A549 (cell line): ENCODE data around the gene PTPRN2. TPM values are rescaled to one million over a fixed set of nuclear protein-coding genes. Genes with fewer than 3 reads are reported as not detected.

Experiments used
- ATAC-seq, 2 experiments: fragments of 200-7000 bp in 1 of 2; fragments of >200 bp in 1 of 2; cut with Nextera tagmentation in 1 of 2; cut with Tn5 transposase in 1 of 2; 3 replicates each; pipeline versions ENCODE4 v1.8.0 to v1.9.1; 2018 to 2020; ENCODE audit warnings: mild to moderate bottlenecking in 1 of 2, moderate library complexity in 1 of 2
- CTCF ChIA-PET: fragments of 300-600 bp; sonication (Branson Sonifier 250); formaldehyde crosslinking; extraction: SDS; loops from one replicate; lab custom pipeline; 2021; ENCODE audit warnings: antibody characterized with exemption, inconsistent platforms; lab: Yijun Ruan, JAX
- POLR2A ChIA-PET: fragments of 350-600 bp; formaldehyde crosslinking; extraction: SDS; loops from one replicate; lab custom pipeline; 2021; ENCODE audit warnings: antibody characterized with exemption, inconsistent platforms; lab: Yijun Ruan, JAX
- DNase-seq, 2 experiments: peaks; one replicate each; pipeline versions ENCODE4 v3.0.0 to v3.0.0-alpha.2; 2011 to 2016; ENCODE audit warnings: low read depth in 1 of 2, low spot score in 1 of 2
- FAIRE-seq: peaks from 2 replicates; lab custom pipeline; 2011; peaks lifted over from hg19 to GRCh38; lab: Jason Lieb, UNC
- H3K27ac ChIP-seq, 2 experiments: fragments of >200 bp; sonication (Bioruptor Twin); formaldehyde crosslinking; 3 replicates each; pipeline ENCODE4 v1.5.1; 2016 to 2017
- H3K4me1 ChIP-seq: fragments of >200 bp; sonication (Bioruptor Twin); formaldehyde crosslinking; 3 replicates; pipeline ENCODE4 v1.6.1; 2016
- H3K4me2 ChIP-seq: fragments of >200 bp; sonication (Bioruptor Twin); formaldehyde crosslinking; 3 replicates; pipeline ENCODE4 v1.6.1; 2016
- H3K4me3 ChIP-seq: fragments of >200 bp; sonication (Bioruptor Twin); formaldehyde crosslinking; 3 replicates; pipeline ENCODE4 v1.5.1; 2016
- H3K9me3 ChIP-seq: fragments of >200 bp; sonication (Bioruptor Twin); formaldehyde crosslinking; 3 replicates; pipeline ENCODE4 v1.6.1; 2016
- CBX2 ChIP-seq: fragments of 200-600 bp; sonication (generic); IDR thresholded peaks from 2 replicates; pipeline ENCODE4 v1.6.1; 2016; ENCODE audit warnings: low read depth, mild to moderate bottlenecking, borderline replicate concordance
- CBX8 ChIP-seq: fragments of 200-600 bp; sonication (generic); IDR thresholded peaks from 2 replicates; pipeline ENCODE4 v1.6.1; 2016
- CTCF ChIP-seq: fragments of >200 bp; sonication (Bioruptor Twin); formaldehyde crosslinking; IDR thresholded peaks from 3 replicates; pipeline ENCODE4 v1.5.1; 2016
- EHF ChIP-seq: fragments of 250-450 bp; sonication (Bioruptor Pico); IDR thresholded peaks from 2 replicates; pipeline ENCODE4 v1.5.0; 2020; ENCODE audit warnings: mild to moderate bottlenecking
- FOSB ChIP-seq: fragments of 250-450 bp; sonication (Bioruptor Pico); IDR thresholded peaks from 2 replicates; pipeline ENCODE4 v1.5.0; 2020; ENCODE audit warnings: mild to moderate bottlenecking, moderate library complexity
- HEYL ChIP-seq: fragments of 250-450 bp; sonication (Bioruptor Pico); IDR thresholded peaks from 2 replicates; pipeline ENCODE4 v1.8.0; 2021; ENCODE audit warnings: mild to moderate bottlenecking, moderate library complexity
- HOXB13 ChIP-seq: fragments of 250-450 bp; sonication (Bioruptor Pico); IDR thresholded peaks from 2 replicates; pipeline ENCODE4 v1.5.0; 2020; ENCODE audit warnings: low read depth, mild to moderate bottlenecking, moderate library complexity
- MAZ ChIP-seq: fragments of 150-350 bp; IDR thresholded peaks from 2 replicates; pipeline ENCODE4 v1.6.1; 2014; ENCODE audit warnings: antibody characterized with exemption, low read depth, low read length, borderline replicate concordance
- PHF8 ChIP-seq: fragments of 200-600 bp; sonication (generic); IDR thresholded peaks from 2 replicates; pipeline ENCODE4 v1.6.1; 2016; ENCODE audit warnings: low read depth, mild to moderate bottlenecking, antibody characterized with exemption, moderate library complexity, borderline replicate concordance
- POLR2A ChIP-seq: IDR thresholded peaks from 2 replicates; pipeline ENCODE4 v1.6.1; 2012; ENCODE audit warnings: mild to moderate bottlenecking, low read length
- RAD21 ChIP-seq, 2 experiments: fragments of >200 bp in 1 of 2; sonication (Bioruptor Twin) in 1 of 2; formaldehyde crosslinking in 1 of 2; IDR thresholded peaks in 1 of 2; conservative IDR thresholded peaks in 1 of 2; 2 replicates in 1 of 2; 3 replicates in 1 of 2; pipeline ENCODE4 v1.6.1; 2012 to 2018; ENCODE audit warnings: inconsistent platforms in 1 of 2
- RARB ChIP-seq: fragments of 250-450 bp; sonication (Bioruptor Pico); IDR thresholded peaks from 2 replicates; pipeline ENCODE4 v1.8.0; 2021; ENCODE audit warnings: mild to moderate bottlenecking, moderate library complexity
- RCOR1 ChIP-seq: fragments of 150-350 bp; IDR thresholded peaks from 2 replicates; pipeline ENCODE4 v1.6.1; 2014; ENCODE audit warnings: antibody characterized with exemption, low read length, low read depth
- RFX5 ChIP-seq: fragments of 450-650 bp; IDR thresholded peaks from 2 replicates; pipeline ENCODE4 v1.7.1; 2014; ENCODE audit warnings: antibody characterized with exemption, mild to moderate bottlenecking, moderate library complexity
- SREBF2 ChIP-seq: fragments of 450-650 bp; IDR thresholded peaks from 2 replicates; pipeline ENCODE4 v1.6.1; 2014; ENCODE audit warnings: mild to moderate bottlenecking, moderate library complexity
- ZC3H11A ChIP-seq: fragments of 450-650 bp; IDR thresholded peaks from 2 replicates; pipeline ENCODE4 v1.6.1; 2014; ENCODE audit warnings: antibody characterized with exemption, mild to moderate bottlenecking
- ZFP36 ChIP-seq: fragments of 450-650 bp; IDR thresholded peaks from 2 replicates; pipeline ENCODE4 v1.6.1; 2014; ENCODE audit warnings: borderline replicate concordance; ENCODE audit not compliant: partially characterized antibody
- ZNF302 ChIP-seq: fragments of 250-450 bp; sonication (Bioruptor Pico); IDR thresholded peaks from 2 replicates; pipeline ENCODE4 v1.9.0; 2021; ENCODE audit warnings: inconsistent platforms, mild to moderate bottlenecking, moderate library complexity
- ZSCAN20 ChIP-seq: fragments of 250-450 bp; sonication (Bioruptor Pico); IDR thresholded peaks from 2 replicates; pipeline ENCODE4 v1.8.0; 2022; ENCODE audit warnings: mild to moderate bottlenecking, moderate library complexity
- WGBS: methylation state at CpG from one replicate; pipeline ENCODE4 v1.1.6; 2017; ENCODE audit errors: missing lambda C conversion rate; 5-methylcytosine and 5-hydroxymethylcytosine counted together
- polyA plus RNA-seq, 4 experiments: library from polyadenylated mRNA; depleted of rRNA in 3 of 4; stranded (reverse); fragments of >200 nt; fragmentation: RNase III in 1 of 4; extraction: RNeasy Plus Mini Kit Qiagen cat#74134 plus additional on column Dnase treatment in 1 of 4; gene quantifications; 2 replicates in 3 of 4; 3 replicates in 1 of 4; pipeline ENCODE4 v1.2.3, GENCODE V29; 2011 to 2017

PTPRN2 gene
- polyA plus RNA-seq, 2 of the 4 experiments (the other 2 are of a cell fraction) = 0.41 to 1.2 TPM

- WGBS = 40% methylated on average over 22 of the region's 32 CpGs
- CTCF ChIA-PET = no interaction called here
- POLR2A ChIA-PET = no interaction called here
- Histone ChIP-seq H3K9me3 (no peaks in the 10 kb centered on the region), H3K4me3 (no peak overlapping the region), H3K4me2 (no peak overlapping the region), H3K4me1 (no peaks in the 10 kb centered on the region), H3K27ac (no peak overlapping the region)
- peak in 1 of 2 experiments; percentile 19; a peak in 2 of 6 replicates for ATAC-seq
- FAIRE-seq = no peak
- DNase-seq = no peak
- TF ChIP-seq ZSCAN20 (CRISPR knock-in tag) (no peak), PHF8 (no peak), RFX5 (no peak), MAZ (no peak), HEYL (CRISPR knock-in tag) (no peak), ZC3H11A (no peak), RCOR1 (no peak), CBX2 (no peak), CTCF (no peak), RAD21 (conservative IDR thresholded peaks at IDR 0.05 in 1 of 2, IDR thresholded peaks at IDR 0.05 in 1 of 2) (no peak)
Measured at GRCh38 chr7:157652954-157653826, 934.4 kb downstream of the PTPRN2 start.

DNA sequence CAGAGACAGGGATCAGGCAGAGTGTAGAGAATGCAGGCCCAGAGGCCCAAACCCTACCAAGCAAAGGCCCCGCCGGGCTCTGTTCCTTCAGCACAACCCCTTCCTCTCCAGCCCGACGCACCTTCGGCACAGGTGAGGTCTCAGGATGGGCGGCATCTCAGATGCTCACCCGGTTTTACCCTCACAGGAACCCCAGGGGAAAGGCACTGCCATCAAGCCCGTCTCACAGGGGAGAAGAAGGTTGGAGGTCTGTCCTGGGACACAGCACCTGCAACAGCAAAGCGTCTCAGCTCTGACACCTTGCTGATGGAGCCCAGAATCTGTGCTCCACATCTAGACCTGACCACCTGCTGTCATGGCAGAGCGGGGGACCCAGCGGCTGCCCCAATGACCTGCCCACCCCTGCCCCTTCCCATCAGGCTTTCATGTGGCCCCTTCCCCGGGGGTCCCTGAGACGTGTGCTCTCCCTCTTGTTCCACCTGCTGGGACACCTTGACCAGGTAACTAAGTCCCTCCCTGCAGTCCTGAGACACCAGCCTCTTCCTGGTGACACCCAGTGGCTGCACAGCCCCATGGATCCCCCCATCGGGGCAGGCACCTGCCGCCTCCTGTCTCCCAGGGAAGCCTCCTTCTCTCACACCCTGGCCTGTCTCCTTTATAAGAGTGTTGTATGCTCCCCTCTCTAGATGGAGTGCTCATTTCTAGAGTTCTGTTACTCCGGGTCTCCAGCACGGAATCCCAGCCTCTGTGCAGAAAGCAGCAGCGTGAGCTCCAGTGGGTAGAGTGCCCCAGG, 935.3 kb downstream of the PTPRN2 start:
- ATAC-seq = peak in 1 of 2 experiments; percentile 48; a peak in 3 of 6 replicates
- Histone ChIP-seq H3K4me2 (no peak overlapping the region), H3K27ac (no peak overlapping the region), H3K9me3 (no peaks in the 10 kb centered on the region), H3K4me1 (no peaks in the 10 kb centered on the region), H3K4me3 (no peak overlapping the region)
- FAIRE-seq = no peak
- 27% methylated on average over 17 of the region's 18 CpGs for WGBS
- ChIA-PET CTCF (no interaction called here), POLR2A (no interaction called here)
- TF ChIP-seq POLR2A = no peak
- no peak for TF ChIP-seq CBX8
- TF ChIP-seq ZFP36 = no peak
- TF ChIP-seq MAZ = no peak
- DNase-seq = no peak

DNA sequence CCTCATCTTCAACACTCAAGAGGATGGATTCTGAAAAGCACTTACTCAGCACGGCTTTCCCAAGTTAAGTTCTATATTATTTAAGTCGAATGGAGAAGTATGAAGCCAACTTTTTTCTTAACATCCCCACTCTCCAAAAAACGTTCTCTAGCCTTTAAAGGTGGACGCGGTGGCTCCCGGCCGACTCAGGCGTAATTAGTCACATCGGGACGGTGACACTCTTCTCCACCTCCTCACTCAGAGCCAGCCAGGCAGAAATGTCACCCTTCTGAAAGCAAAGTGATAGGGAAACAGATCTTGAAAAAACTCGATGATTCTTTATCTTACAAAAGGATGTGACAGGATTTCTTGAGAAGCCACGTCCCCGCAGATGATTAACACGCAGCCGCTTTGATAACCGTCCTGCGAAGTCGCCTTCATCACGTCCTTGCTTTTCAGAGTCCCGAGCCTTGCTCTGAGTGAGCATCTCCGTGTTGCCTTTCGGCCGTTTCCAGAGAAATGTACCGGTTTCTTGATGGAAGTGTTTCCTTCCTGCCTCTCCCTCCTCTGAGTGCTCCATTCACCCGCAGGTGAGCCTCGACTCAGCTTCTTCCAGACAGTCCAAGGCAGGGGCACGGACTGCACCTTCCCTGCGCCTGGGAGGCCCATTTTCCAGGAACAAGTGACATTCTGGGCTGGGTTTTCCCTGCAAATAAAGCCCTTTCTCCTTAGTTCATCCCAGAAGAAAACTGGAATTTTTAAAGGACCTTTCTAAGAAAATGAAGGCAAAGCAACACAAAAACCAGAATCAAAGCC, 936.1 kb downstream of the PTPRN2 start:
- H3K27ac ChIP-seq = no peak overlapping the region
- DNase-seq (no peak), ATAC-seq (peak in 1 of 2 experiments; percentile 29; a peak in 2 of 6 replicates), FAIRE-seq (no peak)
- H3K9me3 ChIP-seq = no peaks in the 10 kb centered on the region
- CTCF ChIA-PET = no interaction called here
- WGBS = 59% methylated on average over 28 of the region's 28 CpGs
- H3K4me2 ChIP-seq = no peak overlapping the region
- no peak overlapping the region for H3K4me3 ChIP-seq
- POLR2A ChIA-PET = no interaction called here
- TF ChIP-seq HOXB13 (CRISPR knock-in tag) (no peak), SREBF2 (no peak), EHF (no peak), ZNF302 (no peak), RARB (CRISPR knock-in tag) (no peak), FOSB (CRISPR knock-in tag) (no peak)
- H3K4me1 ChIP-seq = no peaks in the 10 kb centered on the region
